Esophagus squamous epithelium (tissue), 4 donors: Measurements from ENCODE around the gene FOXP3.

Experiments used
- POLR2A ChIP-seq, 4 donors: fragments of 450-650 bp; IDR thresholded peaks; one replicate each; pipeline ENCODE4 v1.6.1; 2017; ENCODE audit warnings: antibody characterized with exemption in 4 of 4, mild to moderate bottlenecking in 4 of 4, moderate library complexity in 3 of 4
- TF ChIP-seq, protein P1 (sequence below), 6 experiments: fragments of 450-650 bp in 4 of 6; fragments of 200-600 bp in 2 of 6; sonication (generic) in 2 of 6; IDR thresholded peaks; one replicate each; pipeline ENCODE4 v1.5.1; 2016 to 2019; ENCODE audit warnings: antibody characterized with exemption in 6 of 6, mild to moderate bottlenecking in 4 of 6, moderate library complexity in 4 of 6

DNA sequence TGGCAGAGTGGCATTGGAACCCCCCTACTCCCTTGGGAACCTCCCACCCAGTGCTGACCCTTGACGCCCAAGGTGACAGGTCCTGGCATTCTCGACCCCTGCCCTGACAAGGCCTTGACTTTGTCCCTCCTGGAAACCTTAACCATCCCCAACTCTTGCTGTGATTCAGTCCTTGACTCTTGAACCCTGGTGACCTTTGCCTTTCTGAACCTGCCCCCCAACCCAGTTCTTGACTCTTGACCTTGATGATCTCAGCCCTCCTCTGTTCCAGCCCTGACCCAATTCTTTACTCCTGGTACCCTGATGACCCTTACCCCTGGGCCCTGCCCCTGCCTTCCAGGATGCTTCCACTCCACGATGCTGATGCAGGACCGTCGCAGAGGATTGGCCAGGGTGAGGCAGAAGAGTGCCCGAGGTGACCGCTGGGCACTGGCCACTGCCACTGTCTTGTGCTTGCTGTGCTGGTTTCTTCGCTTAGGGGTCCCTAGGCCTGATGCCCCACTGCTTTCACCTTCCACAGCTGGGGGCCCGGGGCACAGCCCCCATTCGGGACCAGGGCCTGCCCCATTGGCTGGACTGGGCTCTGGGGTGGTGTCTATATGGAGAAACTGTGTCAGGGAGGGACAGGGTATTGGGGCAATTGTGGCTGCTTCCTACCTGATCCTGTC lies 33.0 kb downstream of the FOXP3 start:
- TF ChIP-seq, protein P1, sequence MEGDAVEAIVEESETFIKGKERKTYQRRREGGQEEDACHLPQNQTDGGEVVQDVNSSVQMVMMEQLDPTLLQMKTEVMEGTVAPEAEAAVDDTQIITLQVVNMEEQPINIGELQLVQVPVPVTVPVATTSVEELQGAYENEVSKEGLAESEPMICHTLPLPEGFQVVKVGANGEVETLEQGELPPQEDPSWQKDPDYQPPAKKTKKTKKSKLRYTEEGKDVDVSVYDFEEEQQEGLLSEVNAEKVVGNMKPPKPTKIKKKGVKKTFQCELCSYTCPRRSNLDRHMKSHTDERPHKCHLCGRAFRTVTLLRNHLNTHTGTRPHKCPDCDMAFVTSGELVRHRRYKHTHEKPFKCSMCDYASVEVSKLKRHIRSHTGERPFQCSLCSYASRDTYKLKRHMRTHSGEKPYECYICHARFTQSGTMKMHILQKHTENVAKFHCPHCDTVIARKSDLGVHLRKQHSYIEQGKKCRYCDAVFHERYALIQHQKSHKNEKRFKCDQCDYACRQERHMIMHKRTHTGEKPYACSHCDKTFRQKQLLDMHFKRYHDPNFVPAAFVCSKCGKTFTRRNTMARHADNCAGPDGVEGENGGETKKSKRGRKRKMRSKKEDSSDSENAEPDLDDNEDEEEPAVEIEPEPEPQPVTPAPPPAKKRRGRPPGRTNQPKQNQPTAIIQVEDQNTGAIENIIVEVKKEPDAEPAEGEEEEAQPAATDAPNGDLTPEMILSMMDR (IDR thresholded peaks at IDR 0.05) = no peak
- no peak for TF ChIP-seq POLR2A (IDR thresholded peaks at IDR 0.05)
